ENCODE measurements around the gene PKDREJ.
"Not testable (repeated sequence)": the region's sequence is repeated elsewhere in the genome, so short reads cannot be mapped to it uniquely, and the experiment has no call there.

PKDREJ gene

DNA sequence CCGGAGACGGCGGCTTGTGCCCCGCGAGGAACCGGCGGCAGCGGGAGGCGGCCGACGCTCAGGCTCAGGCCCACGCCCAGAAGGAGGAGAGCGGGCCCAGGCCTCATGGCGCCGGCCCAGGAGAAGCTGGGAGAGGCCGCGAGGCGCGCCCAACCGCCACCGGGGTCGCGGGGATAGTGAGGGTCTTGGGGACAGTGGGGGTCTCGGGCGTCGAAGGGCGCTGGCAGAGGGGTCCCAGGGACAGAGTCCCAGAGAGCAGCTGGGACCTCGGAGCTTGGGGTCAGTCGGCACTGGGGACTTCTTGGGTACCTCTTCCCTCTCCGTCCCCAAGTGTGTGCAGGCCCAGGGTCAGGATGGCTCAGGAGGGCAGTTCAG, at the start of gene PKDREJ:
TSS of gene PKDREJ (minus strand) at position 128 of the 375 bp plus-strand sequence. CDS start at position 107, 21 bp downstream.
- no peak for DNase-seq

DNA sequence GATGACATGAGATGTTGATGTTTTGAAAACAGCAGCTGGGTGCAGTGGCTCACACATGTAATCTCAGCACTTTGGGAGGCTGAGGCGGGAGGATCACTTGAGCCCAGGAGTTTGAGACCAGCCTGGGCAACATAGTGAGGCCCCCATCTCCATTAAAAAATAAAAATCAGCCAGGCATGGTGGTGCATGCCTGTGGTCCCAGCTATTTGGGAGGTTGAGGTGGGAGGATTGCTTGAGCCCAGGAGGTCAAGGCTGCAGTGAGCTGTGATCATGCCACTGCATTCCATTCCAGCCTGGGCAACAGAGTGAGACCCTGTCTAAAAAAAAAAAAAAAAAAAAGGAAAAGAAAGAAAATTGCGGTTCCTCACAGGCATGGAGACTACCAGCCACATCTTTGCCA, 49.7 kb upstream of the PKDREJ start:
- DNase-seq: not testable (repeated sequence)

DNA sequence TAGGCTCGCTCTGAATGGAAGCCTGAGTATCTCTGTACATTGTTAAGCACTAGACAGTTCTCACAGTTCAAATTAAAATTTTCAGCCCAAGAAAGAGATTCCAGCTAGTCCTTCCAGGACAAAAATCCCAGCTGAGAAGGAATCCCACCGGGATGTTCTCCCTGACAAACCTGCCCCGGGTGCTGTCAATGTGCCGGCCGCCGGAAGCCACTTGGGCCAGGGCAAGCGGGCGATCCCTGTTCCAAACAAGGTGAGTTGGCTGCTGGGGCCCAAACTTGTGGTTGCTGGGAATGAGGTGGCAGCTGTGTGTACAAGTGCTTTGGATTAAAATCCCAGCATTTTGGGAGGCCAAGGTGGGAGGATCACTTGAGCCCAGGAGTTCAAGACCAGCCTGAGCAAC, 48.9 kb upstream of the PKDREJ start:
- DNase-seq: no peak

DNA sequence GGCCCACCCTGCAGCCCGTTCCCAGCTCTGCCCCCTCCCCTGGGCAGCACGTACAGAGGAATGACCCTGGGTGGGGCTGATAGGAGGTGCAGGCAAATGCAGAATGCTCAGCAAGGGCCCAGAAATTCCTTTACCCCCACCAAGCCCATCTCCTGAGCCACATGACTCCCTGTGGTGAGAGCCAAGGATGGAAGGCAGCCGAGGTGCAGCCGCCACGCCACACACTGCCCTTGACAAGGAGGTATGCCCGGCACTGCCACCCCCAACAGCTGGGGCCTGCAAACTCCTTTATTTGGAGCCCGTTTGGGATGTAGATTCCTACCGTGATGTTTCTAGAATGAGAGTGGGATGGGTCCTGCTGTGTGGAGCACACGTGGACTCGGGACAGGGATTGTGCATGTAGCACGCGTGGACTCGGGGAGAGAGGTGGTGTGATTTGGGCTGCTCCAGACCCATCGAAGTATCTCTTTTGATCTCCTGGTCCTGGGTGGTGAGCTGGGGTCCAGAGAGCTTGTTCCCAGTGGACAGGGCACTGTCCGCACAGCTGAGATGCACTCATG, 46.5 kb upstream of the PKDREJ start:
- DNase-seq: no peak

DNA sequence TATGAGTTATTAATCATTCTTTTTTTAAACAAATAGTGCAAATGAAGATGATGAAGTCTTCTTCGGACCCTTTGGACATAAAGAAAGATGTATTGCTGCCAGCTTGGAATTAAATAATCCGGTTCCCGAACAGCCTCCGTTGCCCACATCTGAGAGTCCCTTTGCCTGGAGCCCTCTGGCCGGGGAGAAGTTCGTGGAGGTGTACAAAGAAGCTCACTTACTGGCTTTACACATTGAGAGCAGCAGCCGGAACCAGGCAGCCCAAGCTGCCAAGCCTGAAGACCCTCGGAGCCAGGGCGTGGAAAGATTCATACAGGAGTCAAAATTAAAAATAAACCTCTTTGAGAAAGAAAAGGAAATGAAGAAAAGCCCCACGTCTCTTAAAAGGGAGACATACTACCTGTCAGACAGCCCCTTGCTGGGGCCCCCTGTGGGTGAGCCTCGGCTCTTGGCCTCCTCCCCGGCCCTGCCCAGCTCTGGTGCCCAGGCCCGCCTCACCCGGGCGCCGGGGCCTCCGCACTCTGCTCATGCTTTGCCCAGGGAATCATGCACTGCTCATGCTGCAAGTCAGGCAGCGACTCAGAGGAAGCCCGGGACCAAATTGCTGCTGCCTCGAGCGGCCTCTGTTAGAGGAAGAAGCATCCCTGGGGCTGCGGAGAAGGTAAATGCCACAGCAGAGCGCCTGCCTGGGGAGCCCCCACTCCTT, 45.3 kb upstream of the PKDREJ start:
- DNase-seq: no peak

GRCh38 chr22:46303347-46303965, 40.3 kb upstream of the PKDREJ start:
- no peak for DNase-seq

- no peak for DNase-seq
These were observed 37.3 kb upstream of the PKDREJ start for GRCh38 chr22:46300491-46300890.

DNA sequence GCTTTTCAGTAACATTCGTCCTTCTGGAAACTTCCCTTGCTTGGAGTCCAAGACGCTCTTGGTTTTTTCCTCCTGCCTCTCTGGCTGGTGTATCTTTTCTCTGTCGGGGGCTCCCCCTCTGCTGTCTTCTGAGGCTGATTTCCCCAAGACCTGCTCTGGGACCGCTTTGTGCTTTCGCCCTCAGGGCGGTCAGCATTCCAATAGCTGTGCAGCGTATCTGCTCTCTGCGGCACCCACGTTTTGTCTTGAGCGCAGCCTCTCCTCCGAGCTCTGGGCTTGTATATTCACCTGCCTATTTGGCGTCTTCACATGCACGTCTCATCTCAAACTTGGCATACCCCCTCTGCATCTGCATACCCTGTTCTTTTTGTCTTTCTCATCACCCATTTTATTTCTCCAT, 36.0 kb upstream of the PKDREJ start:
- DNase-seq: no peak

- no peak for DNase-seq
These were observed 34.1 kb upstream of the PKDREJ start for GRCh38 chr22:46297151-46297812.

GRCh38 chr22:46296257-46297150, 33.4 kb upstream of the PKDREJ start, which contains the start of gene GTSE1:
GTSE1 (plus strand) TSS chr22:46296870; CDS start chr22:46297401, 531 bp downstream.
- peak; percentile 96 for DNase-seq

DNA sequence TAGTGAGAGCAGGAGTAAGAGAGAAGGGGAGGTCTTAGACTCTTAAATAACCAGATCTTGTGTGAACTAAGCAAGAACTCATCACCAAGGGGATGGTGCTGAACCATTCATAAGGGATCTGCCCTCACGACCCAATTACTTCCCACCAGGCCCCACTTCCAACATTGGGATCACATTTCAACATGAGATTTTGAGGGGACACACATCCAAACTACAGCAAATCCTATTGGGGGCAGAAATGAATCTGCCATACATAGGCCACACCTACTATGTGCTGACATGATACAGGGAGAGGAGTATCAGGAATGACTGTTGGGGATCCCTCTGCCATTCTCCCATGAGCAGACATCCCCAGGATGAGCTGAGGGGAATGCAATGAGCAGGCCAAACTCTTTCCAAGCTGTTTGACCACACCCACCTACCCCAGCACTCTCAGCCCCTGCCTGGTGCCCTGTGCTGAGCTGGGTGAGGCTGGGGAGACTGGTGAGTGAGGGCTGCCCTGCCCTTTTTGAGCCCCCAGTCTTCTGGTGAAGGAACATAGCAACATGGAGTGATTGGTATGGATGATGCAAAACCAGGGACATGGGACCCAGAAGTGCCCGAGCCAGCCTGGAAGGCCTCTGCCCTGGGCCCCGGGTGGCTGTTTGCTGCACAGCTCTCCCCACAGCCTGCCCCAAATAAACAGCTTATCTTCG, 32.3 kb upstream of the PKDREJ start:
- no peak for DNase-seq

DNA sequence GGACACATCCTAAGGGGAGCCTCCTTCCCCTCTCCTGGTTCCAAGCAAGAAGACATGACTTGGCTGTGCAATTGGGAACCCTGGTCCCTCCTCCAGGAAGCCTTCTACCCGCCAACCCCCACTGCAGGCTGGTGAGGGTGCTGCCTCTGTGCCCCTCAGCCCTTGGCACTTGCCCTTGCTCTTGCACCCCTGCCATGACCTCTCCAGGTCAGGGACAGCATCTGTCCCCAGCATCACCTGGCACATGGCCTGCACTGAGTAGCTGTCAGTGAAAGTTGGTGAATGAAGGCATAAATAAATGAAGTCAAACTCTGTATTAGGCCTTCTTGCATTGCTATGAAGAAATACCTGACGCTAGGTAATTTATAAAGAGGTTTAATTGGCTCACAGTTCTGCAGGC, 31.6 kb upstream of the PKDREJ start:
- DNase-seq: no peak

- no peak for DNase-seq
These were observed 30.6 kb upstream of the PKDREJ start for GRCh38 chr22:46293577-46294260.

DNA sequence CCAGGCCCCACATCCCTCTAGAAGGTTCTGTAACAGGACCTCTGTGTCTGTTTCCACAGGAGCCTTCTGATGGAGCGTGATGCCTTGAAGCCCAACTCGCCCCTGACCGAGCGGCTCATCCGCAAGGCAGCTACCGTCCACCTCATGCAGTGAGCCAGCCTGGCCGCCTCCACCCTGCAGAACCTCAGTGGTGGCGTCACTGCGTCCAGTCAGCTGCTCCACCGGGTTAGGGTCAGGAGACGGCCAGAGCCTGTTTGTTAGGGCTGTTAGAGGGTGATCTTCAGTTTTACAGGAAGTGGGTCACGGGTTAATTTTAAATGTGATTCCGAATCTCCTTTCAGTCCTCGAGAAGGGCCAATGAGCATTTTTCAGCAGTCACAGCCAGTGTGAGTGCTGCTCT, 29.6 kb upstream of the PKDREJ start:
- DNase-seq: no peak

DNA sequence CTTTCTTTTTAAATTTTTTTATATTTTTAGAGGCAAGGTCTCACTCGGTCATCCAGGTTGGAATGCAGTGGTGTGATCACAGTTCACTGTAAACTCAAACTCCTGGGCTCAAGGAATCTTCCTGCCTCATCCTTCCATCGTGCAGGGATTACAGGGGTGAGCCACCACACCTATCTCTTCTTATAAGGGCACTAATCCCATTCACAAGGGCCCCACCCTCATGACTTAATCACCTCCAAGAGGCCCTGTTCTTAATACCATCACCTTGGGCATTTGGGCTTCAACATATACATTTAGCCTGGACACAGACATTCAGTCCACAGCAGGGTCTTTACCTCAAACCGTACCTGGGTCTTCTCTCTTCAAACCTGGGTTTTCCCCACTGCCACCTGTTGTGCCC, 29.0 kb upstream of the PKDREJ start:
- DNase-seq: no peak

- no peak for DNase-seq
These were observed 28.0 kb upstream of the PKDREJ start for GRCh38 chr22:46290843-46291785.

DNA sequence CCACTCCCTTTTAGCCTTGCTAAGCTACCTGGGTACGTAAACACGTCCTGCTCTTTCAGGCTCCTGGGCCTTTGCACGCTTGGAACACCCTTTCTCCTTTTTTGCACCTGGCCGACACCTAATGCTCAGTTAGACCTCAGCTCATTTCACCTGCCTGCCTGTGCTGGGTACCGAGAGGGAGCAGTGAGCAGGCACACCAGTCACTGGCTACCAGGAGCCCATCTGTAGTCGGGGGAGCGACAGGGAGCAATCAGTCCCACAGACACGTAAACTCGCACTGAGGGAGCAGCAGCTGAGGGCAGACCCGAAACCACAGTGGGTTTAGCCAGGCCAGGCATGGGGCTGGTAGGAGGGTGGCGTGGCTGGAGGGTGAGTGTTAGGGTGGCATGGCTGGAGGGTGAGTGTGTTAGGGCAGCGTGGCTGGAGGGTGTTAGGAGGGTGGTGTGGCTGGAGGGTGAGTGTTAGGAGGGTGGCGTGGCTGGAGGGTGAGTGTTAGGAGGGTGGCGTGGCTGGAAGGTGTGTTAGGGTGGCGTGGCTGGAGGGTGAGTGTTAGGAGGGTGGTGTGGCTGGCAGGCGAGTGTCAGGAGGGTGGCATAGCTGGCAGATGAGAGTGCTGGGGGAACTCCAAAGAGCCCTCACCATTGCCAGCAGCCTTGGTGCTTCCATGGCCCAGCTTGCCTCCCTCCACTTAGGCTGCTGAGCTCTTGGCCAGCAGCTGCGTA, 27.1 kb upstream of the PKDREJ start:
- DNase-seq: no peak

DNA sequence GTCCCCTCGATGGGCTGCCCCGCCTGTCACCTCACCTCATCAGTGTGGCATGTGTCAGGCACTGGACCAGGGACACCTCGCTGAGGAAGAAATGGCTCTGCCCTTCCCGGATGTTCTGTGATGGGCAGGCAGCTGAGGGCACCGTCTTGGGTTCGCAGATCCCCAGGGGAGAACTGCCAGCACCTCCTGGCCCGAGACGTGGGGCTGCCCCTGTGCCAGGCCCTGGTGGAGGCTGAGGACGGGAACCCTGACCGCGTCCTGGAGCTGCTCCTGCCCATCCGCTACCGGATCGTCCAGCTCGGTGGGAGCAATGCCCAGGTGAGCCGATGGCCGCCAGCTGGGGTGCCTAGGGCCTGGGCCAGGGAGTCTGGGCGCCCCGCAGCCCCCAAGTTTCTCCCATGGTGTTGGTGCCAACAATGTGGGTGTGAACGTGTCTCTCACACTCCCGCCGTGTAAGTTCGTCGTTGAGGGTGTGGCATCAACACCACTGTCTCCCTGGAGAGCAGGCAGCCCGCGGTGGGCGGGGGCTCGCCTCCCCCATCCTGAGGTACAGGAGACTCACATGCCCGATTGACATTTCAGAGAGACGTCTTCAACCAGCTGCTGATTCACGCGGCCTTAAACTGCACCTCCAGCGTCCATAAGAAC, 26.2 kb upstream of the PKDREJ start:
- no peak for DNase-seq

GRCh38 chr22:46288846-46289243, 25.7 kb upstream of the PKDREJ start:
- no peak for DNase-seq

All from NCI-H1105 treated with DMSO at 0.1 percent for 48 hours (cell line).